Right lobe of liver (tissue), 6 donors: ENCODE data around the gene PODXL2. TPM values are rescaled to one million over a fixed set of nuclear protein-coding genes. Genes with fewer than 3 reads are reported as not detected.

Experiments
- ATAC-seq, 4 donors: fragments of 200-7000 bp; cut with Tn5 transposase; one replicate each; pipeline ENCODE4 v1.9.1; 2020; ENCODE audit warnings: mild to moderate bottlenecking in 4 of 4, moderate library complexity in 4 of 4
- DNase-seq, 3 donors: peaks; one replicate each; pipeline ENCODE4 v3.0.0-alpha.2; 2020
- H3K27ac ChIP-seq, 3 donors: fragments of 200-600 bp; one replicate each; pipeline ENCODE4 v1.8.0; 2022
- H3K27me3 ChIP-seq, 2 donors: fragments of 200-600 bp; one replicate each; pipeline ENCODE4 v1.8.0; 2022
- H3K36me3 ChIP-seq, 4 donors: fragments of 200-600 bp; sonication (generic) in 1 of 4; one replicate each; pipeline versions ENCODE4 v1.5.1 to v1.8.0; 2017 to 2022; ENCODE audit warnings: control low read depth in 1 of 4
- H3K4me1 ChIP-seq, 4 donors: fragments of 200-600 bp; sonication (generic) in 1 of 4; one replicate each; pipeline versions ENCODE4 v1.5.1 to v1.8.0; 2017 to 2022; ENCODE audit warnings: control low read depth in 1 of 4
- H3K4me3 ChIP-seq, 3 donors: fragments of 200-600 bp; one replicate each; pipeline ENCODE4 v1.8.0; 2022
- H3K9me3 ChIP-seq, 4 donors: fragments of 200-600 bp; sonication (generic) in 1 of 4; one replicate each; pipeline versions ENCODE4 v1.5.1 to v1.8.0; 2017 to 2022; ENCODE audit warnings: control low read depth in 1 of 4
- CTCF ChIP-seq, 4 donors: fragments of 200-600 bp in 3 of 4; fragments of 450-650 bp in 1 of 4; IDR thresholded peaks; one replicate each; pipeline versions ENCODE4 v1.5.1 to v1.8.0; 2016 to 2022; ENCODE audit warnings: antibody characterized with exemption in 4 of 4, mild to moderate bottlenecking in 2 of 4
- POLR2A ChIP-seq: fragments of 450-650 bp; IDR thresholded peaks from one replicate; pipeline ENCODE4 v1.6.1; 2017; ENCODE audit warnings: antibody characterized with exemption, mild to moderate bottlenecking
- WGBS: methylation state at CpG from one replicate; pipeline ENCODE4 v1.1.6; 2018; ENCODE audit warnings: low coverage, low lambda C conversion rate; ENCODE audit not compliant: insufficient coverage; ENCODE audit errors: missing lambda C conversion rate; 5-methylcytosine and 5-hydroxymethylcytosine counted together
- intact Hi-C, 2 donors: fragments of 100-400 bp; cut with DNase I; formaldehyde crosslinking; loops; one replicate each; pipeline versions ENCODE4 v1.11.2 to v1.14.1; 2022
- total RNA-seq, 6 experiments: library from RNA; depleted of rRNA in 2 of 6; stranded (reverse); fragments of >200 nt in 2 of 6; fragmentation: NEBNext Ultra II Directional in 3 of 6; extraction: Animal tissue kit (Norgen Biotek cat#: 25700) in 3 of 6; gene quantifications; one replicate each; pipeline versions ENCODE4 v1.1.0 to v1.2.4, GENCODE V29; 2016 to 2023
- donor health status: DM: no; HTN: yes; CAD: no.
- donor health status: DM: no; HTN: no; CAD: no.
- donor health status: DM: no; HTN: no; CAD: no.
- donor health status: DM: no; HTN: yes; CAD: no.
- donor health status: DM: no; HTN: yes; CAD: no.

Gene PODXL2
- total RNA-seq, 6 experiments from 2014 or later = 0.19 to 1.6 (median 0.63) TPM

- intact Hi-C loops = no loop called here
- no peaks in the 10 kb centered on the region for H3K4me1 ChIP-seq
- no peak for DNase-seq
- H3K4me3 ChIP-seq = no peak overlapping the region
- no peak overlapping the region for H3K27ac ChIP-seq
- ATAC-seq = no peak
- H3K27me3 ChIP-seq = no peaks in the 10 kb centered on the region
- H3K9me3 ChIP-seq = no peaks in the 10 kb centered on the region
- whole genome bisulfite sequencing = 86% methylated on average over 2 of the region's 10 CpGs
- no peaks in the 10 kb centered on the region for H3K36me3 ChIP-seq
- TF ChIP-seq CTCF (IDR thresholded peaks at IDR 0.05) = no peak
- no peak for TF ChIP-seq POLR2A
Observed at GRCh38 chr3:127660621-127661251, 31.8 kb downstream of the PODXL2 start.

DNA sequence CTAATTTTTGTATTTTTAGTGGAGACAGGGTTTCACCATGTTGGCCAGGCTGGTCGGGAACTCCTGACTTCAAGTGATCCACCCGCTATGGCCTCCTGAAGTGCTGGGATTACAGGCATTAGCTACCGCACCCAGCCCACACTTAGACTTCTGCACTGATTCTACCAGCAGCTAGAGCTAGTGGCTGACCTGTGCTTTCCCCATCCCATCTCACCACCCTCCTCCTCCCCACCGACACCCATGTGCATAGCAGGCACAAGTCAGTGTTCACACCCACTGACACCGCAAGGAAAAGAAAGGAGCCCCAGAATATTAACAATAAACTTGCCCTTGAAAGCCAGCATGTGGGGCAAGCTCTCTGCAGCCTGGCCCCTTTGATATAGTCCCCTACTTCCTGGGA, 32.6 kb downstream of the PODXL2 start:
- no peaks in the 10 kb centered on the region for H3K4me1 ChIP-seq
- TF ChIP-seq POLR2A (no peak), CTCF (IDR thresholded peaks at IDR 0.05) (no peak)
- DNase-seq (no peak), ATAC-seq (no peak)
- no peaks in the 10 kb centered on the region for H3K27me3 ChIP-seq
- no peaks in the 10 kb centered on the region for H3K36me3 ChIP-seq
- H3K9me3 ChIP-seq = no peaks in the 10 kb centered on the region
- H3K4me3 ChIP-seq = no peak overlapping the region
- intact Hi-C loops = no loop called here
- WGBS = 100% methylated on average over 2 of the region's 5 CpGs
- no peak overlapping the region for H3K27ac ChIP-seq

DNA sequence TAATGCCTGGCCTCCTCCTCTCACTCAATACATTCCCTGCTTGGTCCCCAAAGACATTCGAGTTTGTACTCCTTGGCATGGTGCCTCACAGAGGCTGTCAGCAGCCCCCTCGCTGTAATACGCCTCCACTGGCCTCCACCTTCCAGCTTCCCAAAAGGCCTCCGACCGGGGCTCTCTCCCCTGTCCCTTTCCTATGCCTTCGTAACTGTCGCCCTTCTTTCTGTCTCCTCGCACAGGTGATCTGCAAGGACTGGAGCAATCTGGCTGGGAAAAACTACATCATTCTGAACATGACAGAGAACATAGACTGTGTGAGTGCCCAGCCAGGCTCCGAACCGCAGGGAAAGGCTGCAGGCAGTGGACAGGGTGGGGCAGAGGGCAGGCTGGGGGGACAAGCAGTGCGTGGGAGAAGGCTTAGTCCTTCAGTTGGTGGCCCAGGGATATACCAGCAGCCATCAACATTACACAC, 33.0 kb downstream of the PODXL2 start:
- TF ChIP-seq POLR2A = no peak
- no peak for TF ChIP-seq CTCF (IDR thresholded peaks at IDR 0.05)
- ATAC-seq (no peak), DNase-seq (no peak)
- Histone ChIP-seq H3K27ac (no peak overlapping the region), H3K27me3 (no peaks in the 10 kb centered on the region), H3K4me3 (no peak overlapping the region), H3K9me3 (no peaks in the 10 kb centered on the region), H3K4me1 (no peaks in the 10 kb centered on the region), H3K36me3 (no peaks in the 10 kb centered on the region)
- intact Hi-C loops = no loop called here
- WGBS = 70% methylated on average over 8 of the region's 11 CpGs

- no peak for ATAC-seq
- H3K36me3 ChIP-seq = no peaks in the 10 kb centered on the region
- H3K27me3 ChIP-seq = no peaks in the 10 kb centered on the region
- H3K9me3 ChIP-seq = no peaks in the 10 kb centered on the region
- TF ChIP-seq CTCF (IDR thresholded peaks at IDR 0.05) (no peak), POLR2A (no peak)
- H3K4me3 ChIP-seq = no peak overlapping the region
- no peak for DNase-seq
- intact Hi-C loops = no loop called here
- no peaks in the 10 kb centered on the region for H3K4me1 ChIP-seq
- H3K27ac ChIP-seq = no peak overlapping the region
- 74% methylated on average over 5 of the region's 5 CpGs for WGBS
Observed at GRCh38 chr3:127663151-127663550, 34.2 kb downstream of the PODXL2 start.
